Measurements from ENCODE around the gene KRT86.

- TF ChIP-seq MAX (IDR thresholded peaks at IDR 0.05; ENCODE audit: low read depth) (no peak), FOXM1 (IDR thresholded peaks at IDR 0.05; ENCODE audit: low read depth) (no peak), POLR2AphosphoS5 (IDR thresholded peaks at IDR 0.05; ENCODE audit: low read depth, low read length) (no peak), TCF12 (IDR thresholded peaks at IDR 0.05) (no peak), ELF1 (IDR thresholded peaks at IDR 0.05) (no peak), NFIC (IDR thresholded peaks at IDR 0.05; ENCODE audit: borderline replicate concordance) (no peak), RFX5 (IDR thresholded peaks at IDR 0.05; ENCODE audit: low read length) (no peak), YY1 (IDR thresholded peaks at IDR 0.05; ENCODE audit: low read depth) (no peak), SMC3 (IDR thresholded peaks at IDR 0.05; ENCODE audit: low read depth, low read length) (no peak)
- TF ChIP-seq, protein P1, sequence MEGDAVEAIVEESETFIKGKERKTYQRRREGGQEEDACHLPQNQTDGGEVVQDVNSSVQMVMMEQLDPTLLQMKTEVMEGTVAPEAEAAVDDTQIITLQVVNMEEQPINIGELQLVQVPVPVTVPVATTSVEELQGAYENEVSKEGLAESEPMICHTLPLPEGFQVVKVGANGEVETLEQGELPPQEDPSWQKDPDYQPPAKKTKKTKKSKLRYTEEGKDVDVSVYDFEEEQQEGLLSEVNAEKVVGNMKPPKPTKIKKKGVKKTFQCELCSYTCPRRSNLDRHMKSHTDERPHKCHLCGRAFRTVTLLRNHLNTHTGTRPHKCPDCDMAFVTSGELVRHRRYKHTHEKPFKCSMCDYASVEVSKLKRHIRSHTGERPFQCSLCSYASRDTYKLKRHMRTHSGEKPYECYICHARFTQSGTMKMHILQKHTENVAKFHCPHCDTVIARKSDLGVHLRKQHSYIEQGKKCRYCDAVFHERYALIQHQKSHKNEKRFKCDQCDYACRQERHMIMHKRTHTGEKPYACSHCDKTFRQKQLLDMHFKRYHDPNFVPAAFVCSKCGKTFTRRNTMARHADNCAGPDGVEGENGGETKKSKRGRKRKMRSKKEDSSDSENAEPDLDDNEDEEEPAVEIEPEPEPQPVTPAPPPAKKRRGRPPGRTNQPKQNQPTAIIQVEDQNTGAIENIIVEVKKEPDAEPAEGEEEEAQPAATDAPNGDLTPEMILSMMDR (IDR thresholded peaks at IDR 0.05), result no peak
Observed at GRCh38 chr12:52252728-52253343, 21.6 kb upstream of the KRT86 start.
